ENCODE data around the gene TMEM131L.

TMEM131L gene

GRCh38 chr4:153440475-153440874 lies 25.7 kb upstream of the TMEM131L start:
- DNase-seq: no peak
- Histone ChIP-seq H3K4ac (ENCODE audit: low read depth in 1 of 2, low read length in 2 of 2) (no peak overlapping the region), H2BK15ac (ENCODE audit: low read depth, poor library complexity, severe bottlenecking) (no peak overlapping the region), H3K27me3 (ENCODE audit: control insufficient read depth in 1 of 2, insufficient read depth in 1 of 2, low read length in 2 of 2) (no peaks in the 10 kb centered on the region), H3K79me1 (replicated peaks; ENCODE audit: low read length, poor library complexity, severe bottlenecking) (no peaks in the 10 kb centered on the region), H3K4me3 (ENCODE audit: insufficient read depth in 1 of 2, low read depth in 1 of 2, low read length in 2 of 2) (no peak overlapping the region), H2AFZ (ENCODE audit: low read depth, low read length) (no peak overlapping the region), H3K18ac (ENCODE audit: low read depth in 1 of 2, low read length in 2 of 2) (no peak overlapping the region), H3K27ac (ENCODE audit: low read length, poor library complexity, severe bottlenecking) (no peak overlapping the region), H3K4me2 (ENCODE audit: low read length, poor library complexity, severe bottlenecking) (no peak overlapping the region), H4K91ac (ENCODE audit: low read length) (no peak overlapping the region), H3K36me3 (ENCODE audit: control insufficient read depth in 1 of 2, insufficient read depth in 2 of 2, low read depth in 1 of 2, low read length in 2 of 2) (no peaks in the 10 kb centered on the region), H3K14ac (ENCODE audit: low read length in 2 of 2) (no peak overlapping the region), H4K8ac (ENCODE audit: low read length) (no peak overlapping the region), H3K4me1 (ENCODE audit: control insufficient read depth, insufficient read depth, low read depth, low read length) (no peaks in the 10 kb centered on the region), H2BK12ac (ENCODE audit: low read length in 2 of 2) (no peak overlapping the region), H2BK5ac (ENCODE audit: low read depth, low read length, poor library complexity, severe bottlenecking) (no peak overlapping the region), H2BK120ac (ENCODE audit: low read depth, low read length) (no peak overlapping the region), H2AK5ac (ENCODE audit: low read length, severe bottlenecking) (no peak overlapping the region), H3K9me3 (ENCODE audit: control insufficient read depth, low read length) (no peaks in the 10 kb centered on the region), H3K23ac (ENCODE audit: low read length in 2 of 2) (no peak overlapping the region), H3K9ac (ENCODE audit: low read length) (no peak overlapping the region)
- 91% methylated on average over 4 of the region's 6 CpGs for WGBS

- no peaks in the 10 kb centered on the region for H3K36me3 ChIP-seq (ENCODE audit: control insufficient read depth in 1 of 2, insufficient read depth in 2 of 2, low read depth in 1 of 2, low read length in 2 of 2)
- DNase-seq: peak; percentile 82
- H2BK15ac ChIP-seq (ENCODE audit: low read depth, poor library complexity, severe bottlenecking): no peak overlapping the region
- no peaks in the 10 kb centered on the region for H3K79me1 ChIP-seq (replicated peaks; ENCODE audit: low read length, poor library complexity, severe bottlenecking)
- H3K9me3 ChIP-seq (ENCODE audit: control insufficient read depth, low read length): no peaks in the 10 kb centered on the region
- peaks cover 5% of the 10 kb centered on the region for H3K4me1 ChIP-seq (ENCODE audit: control insufficient read depth, insufficient read depth, low read depth, low read length)
- H2AK5ac ChIP-seq (ENCODE audit: low read length, severe bottlenecking): no peak overlapping the region
- no peak overlapping the region for H3K4ac ChIP-seq (ENCODE audit: low read depth in 1 of 2, low read length in 2 of 2)
- no peak overlapping the region for H3K14ac ChIP-seq (ENCODE audit: low read length in 2 of 2)
- peak overlapping the region; percentile 42 for H4K8ac ChIP-seq (ENCODE audit: low read length)
- H3K4me3 ChIP-seq (ENCODE audit: insufficient read depth in 1 of 2, low read depth in 1 of 2, low read length in 2 of 2): peak overlapping the region in 1 of 2 experiments; percentile 56
- H3K9ac ChIP-seq (ENCODE audit: low read length): peak overlapping the region; percentile 49
- H3K23ac ChIP-seq (ENCODE audit: low read length in 2 of 2): no peak overlapping the region
- peak overlapping the region in 1 of 2 experiments; percentile 72 for H2BK12ac ChIP-seq (ENCODE audit: low read length in 2 of 2)
- WGBS: 52% methylated on average over 4 of the region's 5 CpGs
- no peak overlapping the region for H2AFZ ChIP-seq (ENCODE audit: low read depth, low read length)
- H2BK5ac ChIP-seq (ENCODE audit: low read depth, low read length, poor library complexity, severe bottlenecking): no peak overlapping the region
- no peak overlapping the region for H3K4me2 ChIP-seq (ENCODE audit: low read length, poor library complexity, severe bottlenecking)
- no peak overlapping the region for H3K27ac ChIP-seq (ENCODE audit: low read length, poor library complexity, severe bottlenecking)
- no peaks in the 10 kb centered on the region for H3K27me3 ChIP-seq (ENCODE audit: control insufficient read depth in 1 of 2, insufficient read depth in 1 of 2, low read length in 2 of 2)
- H4K91ac ChIP-seq (ENCODE audit: low read length): no peak overlapping the region
- H2BK120ac ChIP-seq (ENCODE audit: low read depth, low read length): no peak overlapping the region
- peak overlapping the region in 1 of 2 experiments; percentile 43 for H3K18ac ChIP-seq (ENCODE audit: low read depth in 1 of 2, low read length in 2 of 2)
Measured at GRCh38 chr4:153447175-153447905, 18.8 kb upstream of the TMEM131L start.

DNA sequence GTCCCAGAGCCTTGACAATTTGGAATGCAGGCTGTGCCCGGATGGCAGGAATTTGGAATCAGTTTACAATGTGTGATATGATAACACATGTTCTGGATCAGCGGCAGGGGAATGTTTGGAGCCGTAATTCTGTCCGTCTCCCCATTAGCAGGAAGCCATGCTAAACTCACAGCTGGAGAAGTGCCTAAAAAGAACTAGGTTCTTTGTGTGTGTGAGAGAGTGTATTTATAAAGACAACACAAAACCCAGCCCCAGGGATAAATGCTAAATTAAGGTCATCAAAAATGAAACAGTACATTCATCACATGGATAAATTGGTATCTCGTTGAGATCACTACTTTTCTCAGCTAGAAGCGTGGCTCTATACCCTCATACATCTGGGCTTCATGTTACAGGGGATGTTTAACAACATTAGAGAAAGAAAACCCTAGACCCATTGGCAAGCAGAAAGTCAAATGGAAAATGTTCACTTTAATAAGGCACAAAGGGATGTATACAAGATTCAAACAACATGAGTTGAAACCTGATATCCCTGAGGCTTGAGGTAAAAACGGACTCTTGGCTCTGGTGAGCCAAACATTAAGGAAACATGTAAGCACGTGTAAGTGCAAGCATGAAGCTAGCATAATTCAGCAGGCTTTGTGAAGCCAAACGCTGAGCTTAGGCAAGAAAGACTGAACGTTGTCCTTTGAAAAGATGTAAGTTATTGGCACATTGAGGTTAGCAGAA lies 18.0 kb upstream of the TMEM131L start:
- Histone ChIP-seq H3K4me2 (ENCODE audit: low read length, poor library complexity, severe bottlenecking) (no peak overlapping the region), H2AFZ (ENCODE audit: low read depth, low read length) (no peak overlapping the region), H2BK120ac (ENCODE audit: low read depth, low read length) (no peak overlapping the region), H3K9ac (ENCODE audit: low read length) (peak overlapping the region; percentile 49), H4K91ac (ENCODE audit: low read length) (no peak overlapping the region), H3K18ac (ENCODE audit: low read depth in 1 of 2, low read length in 2 of 2) (no peak overlapping the region), H3K27ac (ENCODE audit: low read length, poor library complexity, severe bottlenecking) (no peak overlapping the region), H2BK12ac (ENCODE audit: low read length in 2 of 2) (peak overlapping the region in 1 of 2 experiments; percentile 84), H3K23ac (ENCODE audit: low read length in 2 of 2) (no peak overlapping the region), H3K14ac (ENCODE audit: low read length in 2 of 2) (no peak overlapping the region), H2BK15ac (ENCODE audit: low read depth, poor library complexity, severe bottlenecking) (no peak overlapping the region), H3K27me3 (ENCODE audit: control insufficient read depth in 1 of 2, insufficient read depth in 1 of 2, low read length in 2 of 2) (no peaks in the 10 kb centered on the region), H2BK5ac (ENCODE audit: low read depth, low read length, poor library complexity, severe bottlenecking) (no peak overlapping the region), H3K79me1 (replicated peaks; ENCODE audit: low read length, poor library complexity, severe bottlenecking) (no peaks in the 10 kb centered on the region), H3K9me3 (ENCODE audit: control insufficient read depth, low read length) (no peaks in the 10 kb centered on the region), H3K4me3 (ENCODE audit: insufficient read depth in 1 of 2, low read depth in 1 of 2, low read length in 2 of 2) (peak overlapping the region in 1 of 2 experiments; percentile 56), H3K4ac (ENCODE audit: low read depth in 1 of 2, low read length in 2 of 2) (peak overlapping the region in 1 of 2 experiments; percentile 2), H2AK5ac (ENCODE audit: low read length, severe bottlenecking) (no peak overlapping the region), H3K4me1 (ENCODE audit: control insufficient read depth, insufficient read depth, low read depth, low read length) (peaks cover 5% of the 10 kb centered on the region), H3K36me3 (ENCODE audit: control insufficient read depth in 1 of 2, insufficient read depth in 2 of 2, low read depth in 1 of 2, low read length in 2 of 2) (no peaks in the 10 kb centered on the region), H4K8ac (ENCODE audit: low read length) (no peak overlapping the region)
- DNase-seq: peak; percentile 44
- WGBS: 56% methylated on average over 8 of the region's 10 CpGs

GRCh38 chr4:153449338-153449737 lies 16.8 kb upstream of the TMEM131L start:
- Histone ChIP-seq H3K27ac (ENCODE audit: low read length, poor library complexity, severe bottlenecking) (no peak overlapping the region), H3K4me1 (ENCODE audit: control insufficient read depth, insufficient read depth, low read depth, low read length) (peaks cover 5% of the 10 kb centered on the region), H3K14ac (ENCODE audit: low read length in 2 of 2) (no peak overlapping the region), H2BK12ac (ENCODE audit: low read length in 2 of 2) (no peak overlapping the region), H2BK5ac (ENCODE audit: low read depth, low read length, poor library complexity, severe bottlenecking) (no peak overlapping the region), H2AK5ac (ENCODE audit: low read length, severe bottlenecking) (no peak overlapping the region), H3K4ac (ENCODE audit: low read depth in 1 of 2, low read length in 2 of 2) (no peak overlapping the region), H3K79me1 (replicated peaks; ENCODE audit: low read length, poor library complexity, severe bottlenecking) (no peaks in the 10 kb centered on the region), H2BK120ac (ENCODE audit: low read depth, low read length) (no peak overlapping the region), H3K18ac (ENCODE audit: low read depth in 1 of 2, low read length in 2 of 2) (no peak overlapping the region), H4K8ac (ENCODE audit: low read length) (no peak overlapping the region), H4K91ac (ENCODE audit: low read length) (no peak overlapping the region), H3K9ac (ENCODE audit: low read length) (no peak overlapping the region), H3K23ac (ENCODE audit: low read length in 2 of 2) (no peak overlapping the region), H2BK15ac (ENCODE audit: low read depth, poor library complexity, severe bottlenecking) (no peak overlapping the region), H2AFZ (ENCODE audit: low read depth, low read length) (no peak overlapping the region), H3K27me3 (ENCODE audit: control insufficient read depth in 1 of 2, insufficient read depth in 1 of 2, low read length in 2 of 2) (no peaks in the 10 kb centered on the region), H3K9me3 (ENCODE audit: control insufficient read depth, low read length) (no peaks in the 10 kb centered on the region), H3K4me3 (ENCODE audit: insufficient read depth in 1 of 2, low read depth in 1 of 2, low read length in 2 of 2) (no peak overlapping the region), H3K36me3 (ENCODE audit: control insufficient read depth in 1 of 2, insufficient read depth in 2 of 2, low read depth in 1 of 2, low read length in 2 of 2) (no peaks in the 10 kb centered on the region), H3K4me2 (ENCODE audit: low read length, poor library complexity, severe bottlenecking) (no peak overlapping the region)
- WGBS: 100% methylated on average over 1 of the region's 1 CpG
- no peak for DNase-seq
